Amniotic epithelial cell (primary cell): ENCODE measurements around the gene ABCC3.
A peak's percentile ranks its signal among the peaks of the same experiment; 100 is the strongest.

Source experiments
- DNase-seq: peaks from one replicate; pipeline ENCODE4 v3.0.0-alpha.2; 2010; ENCODE audit warnings: low read depth

Gene ABCC3

DNA sequence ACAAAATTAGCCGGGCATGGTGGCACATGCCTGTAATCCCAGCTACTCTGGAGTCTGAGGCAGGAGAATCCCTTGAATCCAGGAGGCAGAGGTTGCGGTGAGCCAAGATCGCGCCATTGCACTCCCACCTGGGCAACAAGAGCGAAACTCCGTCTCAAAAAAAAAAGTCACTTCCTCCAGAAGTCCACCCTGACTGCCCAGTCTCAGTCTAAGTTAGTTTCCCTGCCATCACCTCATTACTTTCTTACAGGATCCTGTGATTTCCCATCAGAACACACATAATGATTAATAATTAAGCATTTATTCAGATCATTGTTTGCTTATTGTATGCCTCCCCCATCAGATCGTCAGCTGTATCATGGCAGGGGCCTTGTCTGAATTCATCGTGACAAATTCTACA, 31.6 kb downstream of the ABCC3 start:
- no peak for DNase-seq

DNA sequence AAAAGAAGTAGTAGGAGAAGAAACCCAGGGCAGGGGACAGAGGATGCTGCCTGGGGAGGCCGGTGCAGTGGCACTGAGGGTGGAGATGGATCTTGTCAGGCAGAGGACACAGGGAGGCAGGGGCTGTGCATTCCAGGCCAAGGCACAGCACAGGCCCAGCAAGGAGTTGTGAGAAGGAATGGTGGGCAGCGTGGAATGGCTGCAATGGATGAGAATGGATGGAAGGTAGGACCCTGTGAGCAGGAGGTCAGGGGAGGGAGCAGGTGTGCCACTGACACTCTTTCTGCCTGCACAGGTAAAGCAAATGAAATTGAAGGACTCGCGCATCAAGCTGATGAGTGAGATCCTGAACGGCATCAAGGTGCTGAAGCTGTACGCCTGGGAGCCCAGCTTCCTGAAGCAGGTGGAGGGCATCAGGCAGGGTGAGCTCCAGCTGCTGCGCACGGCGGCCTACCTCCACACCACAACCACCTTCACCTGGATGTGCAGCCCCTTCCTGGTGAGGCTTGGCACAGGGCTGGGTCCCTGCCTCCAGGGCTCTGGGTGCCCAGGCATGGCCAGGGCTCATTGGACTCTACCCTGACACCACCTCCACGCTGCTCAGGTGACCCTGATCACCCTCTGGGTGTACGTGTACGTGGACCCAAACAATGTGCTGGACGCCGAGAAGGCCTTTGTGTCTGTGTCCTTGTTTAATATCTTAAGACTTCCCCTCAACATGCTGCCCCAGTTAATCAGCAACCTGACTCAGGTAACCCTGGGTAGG, 32.8 kb downstream of the ABCC3 start:
- no peak for DNase-seq

DNA sequence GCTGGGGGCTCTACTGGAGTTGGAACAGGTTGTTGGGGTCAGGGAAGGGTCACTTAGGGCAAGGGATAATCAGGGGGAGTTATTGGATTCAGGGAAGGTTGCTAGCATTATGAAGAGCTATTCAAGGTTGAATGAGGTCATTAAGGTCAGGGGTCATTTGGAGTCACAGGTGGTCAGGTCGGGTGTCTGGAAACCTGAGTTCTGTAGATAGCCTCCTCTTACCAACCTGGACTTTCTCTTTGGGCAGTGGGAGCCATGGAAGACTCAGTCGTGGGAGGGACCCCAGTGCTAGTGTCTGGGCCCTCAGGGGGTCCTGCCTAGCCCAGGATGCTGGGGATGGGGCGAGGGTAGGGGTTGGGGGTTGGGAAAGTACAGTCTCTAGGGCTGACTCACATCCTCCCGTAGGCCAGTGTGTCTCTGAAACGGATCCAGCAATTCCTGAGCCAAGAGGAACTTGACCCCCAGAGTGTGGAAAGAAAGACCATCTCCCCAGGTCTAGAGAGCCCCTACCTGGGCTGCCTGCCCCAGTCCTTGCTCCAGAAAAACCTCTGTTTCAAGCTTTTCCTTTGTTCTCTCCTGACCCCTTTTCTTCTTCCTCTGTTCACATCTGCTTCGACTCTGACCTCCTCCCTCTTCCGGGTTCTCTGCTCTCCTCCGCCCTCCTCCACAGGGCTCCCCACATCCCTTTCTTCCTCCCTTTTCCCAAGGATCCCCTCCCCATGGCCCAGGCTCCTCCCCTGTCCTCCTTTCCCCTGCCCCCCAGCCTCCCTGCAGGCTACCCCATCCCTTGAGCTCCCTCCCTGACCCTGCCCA, 33.5 kb downstream of the ABCC3 start:
- DNase-seq: peak; percentile 57

DNA sequence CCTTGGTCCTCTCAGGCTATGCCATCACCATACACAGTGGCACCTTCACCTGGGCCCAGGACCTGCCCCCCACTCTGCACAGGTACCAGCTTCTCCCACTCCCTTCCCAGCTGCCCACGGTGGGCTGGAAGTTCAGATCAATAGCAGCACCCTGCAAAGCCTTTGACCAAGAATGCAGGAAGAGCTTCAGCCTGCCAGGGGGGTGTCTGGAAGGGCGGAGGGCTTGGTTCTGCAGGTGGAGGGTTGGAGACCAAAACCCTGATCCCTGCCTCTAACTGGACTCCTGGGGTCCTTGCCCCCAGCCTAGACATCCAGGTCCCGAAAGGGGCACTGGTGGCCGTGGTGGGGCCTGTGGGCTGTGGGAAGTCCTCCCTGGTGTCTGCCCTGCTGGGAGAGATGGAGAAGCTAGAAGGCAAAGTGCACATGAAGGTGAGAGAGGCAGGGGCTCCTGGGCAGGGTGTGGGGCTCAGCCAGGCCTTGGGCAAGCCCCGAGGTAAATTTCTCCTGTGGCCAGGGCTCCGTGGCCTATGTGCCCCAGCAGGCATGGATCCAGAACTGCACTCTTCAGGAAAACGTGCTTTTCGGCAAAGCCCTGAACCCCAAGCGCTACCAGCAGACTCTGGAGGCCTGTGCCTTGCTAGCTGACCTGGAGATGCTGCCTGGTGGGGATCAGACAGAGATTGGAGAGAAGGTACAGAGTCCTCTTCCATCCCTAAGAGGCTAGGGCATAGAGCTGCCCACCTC, 34.3 kb downstream of the ABCC3 start:
- no peak for DNase-seq

DNA sequence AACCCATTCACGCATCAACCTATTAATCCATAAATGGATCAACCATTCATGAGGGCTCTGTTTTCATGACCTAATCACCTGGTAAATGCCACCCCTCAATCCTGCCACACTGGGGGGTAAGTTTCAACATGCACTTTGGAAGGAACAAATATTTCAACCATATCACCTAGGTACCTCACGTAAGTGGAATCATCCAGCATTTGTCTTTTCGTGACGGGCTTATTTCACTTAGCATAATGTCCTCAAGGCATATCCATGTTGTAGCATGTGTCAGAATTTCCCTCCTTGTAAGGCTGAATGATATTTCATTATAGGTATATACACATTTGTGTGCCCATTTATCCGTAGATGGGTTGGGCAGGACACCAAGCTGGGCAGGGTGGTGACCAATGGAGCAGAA, 37.4 kb downstream of the ABCC3 start:
- no peak for DNase-seq

DNA sequence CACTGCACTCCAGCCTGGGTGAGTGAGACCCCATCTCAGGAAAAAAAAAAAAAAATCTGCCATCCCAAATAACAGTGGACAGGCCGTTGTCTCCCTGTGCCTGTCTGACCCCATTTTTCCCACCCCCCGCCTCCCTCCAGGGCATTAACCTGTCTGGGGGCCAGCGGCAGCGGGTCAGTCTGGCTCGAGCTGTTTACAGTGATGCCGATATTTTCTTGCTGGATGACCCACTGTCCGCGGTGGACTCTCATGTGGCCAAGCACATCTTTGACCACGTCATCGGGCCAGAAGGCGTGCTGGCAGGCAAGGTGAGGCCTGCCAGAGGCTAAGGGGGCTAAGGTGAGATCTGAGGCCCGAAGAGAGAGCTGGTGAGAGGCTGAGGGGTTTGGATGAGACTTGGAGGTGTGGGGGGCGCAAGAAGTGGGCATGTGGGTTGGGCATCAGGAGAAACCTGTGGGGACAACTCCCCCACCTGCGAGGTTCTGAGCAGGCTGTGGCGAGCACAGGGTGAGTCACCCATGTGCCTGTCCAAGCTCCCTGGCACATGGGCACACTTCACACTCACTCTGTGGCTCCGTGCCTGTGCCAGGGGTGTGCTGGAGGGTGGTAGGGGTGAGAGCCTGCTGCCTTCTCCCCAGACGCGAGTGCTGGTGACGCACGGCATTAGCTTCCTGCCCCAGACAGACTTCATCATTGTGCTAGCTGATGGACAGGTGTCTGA, 38.3 kb downstream of the ABCC3 start:
- no peak for DNase-seq

DNA sequence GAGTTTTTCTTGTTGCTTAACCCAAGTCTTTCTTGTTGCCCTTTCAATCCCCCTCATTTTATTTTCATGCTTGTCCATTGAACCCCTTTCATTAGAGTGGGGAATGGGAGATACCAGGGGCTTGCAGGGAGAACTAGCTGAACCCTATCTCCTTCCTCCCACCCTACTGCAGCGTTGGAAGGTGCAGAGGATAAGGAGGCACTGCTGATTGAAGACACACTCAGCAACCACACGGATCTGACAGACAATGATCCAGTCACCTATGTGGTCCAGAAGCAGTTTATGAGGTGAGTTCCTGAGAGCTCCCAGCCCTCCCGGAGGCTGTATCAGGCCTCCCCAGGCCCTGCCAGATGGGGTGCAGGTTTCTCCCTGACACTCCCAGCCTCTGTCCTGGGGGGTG, 40.5 kb downstream of the ABCC3 start:
- no peak for DNase-seq

DNA sequence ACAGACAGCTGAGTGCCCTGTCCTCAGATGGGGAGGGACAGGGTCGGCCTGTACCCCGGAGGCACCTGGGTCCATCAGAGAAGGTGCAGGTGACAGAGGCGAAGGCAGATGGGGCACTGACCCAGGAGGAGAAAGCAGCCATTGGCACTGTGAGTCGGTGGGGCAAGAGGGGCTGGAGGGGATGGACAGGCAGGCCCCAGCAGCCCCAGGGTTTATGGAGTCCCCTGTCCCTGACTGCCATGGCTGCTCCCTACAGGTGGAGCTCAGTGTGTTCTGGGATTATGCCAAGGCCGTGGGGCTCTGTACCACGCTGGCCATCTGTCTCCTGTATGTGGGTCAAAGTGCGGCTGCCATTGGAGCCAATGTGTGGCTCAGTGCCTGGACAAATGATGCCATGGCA, 40.9 kb downstream of the ABCC3 start:
- DNase-seq: no peak

DNA sequence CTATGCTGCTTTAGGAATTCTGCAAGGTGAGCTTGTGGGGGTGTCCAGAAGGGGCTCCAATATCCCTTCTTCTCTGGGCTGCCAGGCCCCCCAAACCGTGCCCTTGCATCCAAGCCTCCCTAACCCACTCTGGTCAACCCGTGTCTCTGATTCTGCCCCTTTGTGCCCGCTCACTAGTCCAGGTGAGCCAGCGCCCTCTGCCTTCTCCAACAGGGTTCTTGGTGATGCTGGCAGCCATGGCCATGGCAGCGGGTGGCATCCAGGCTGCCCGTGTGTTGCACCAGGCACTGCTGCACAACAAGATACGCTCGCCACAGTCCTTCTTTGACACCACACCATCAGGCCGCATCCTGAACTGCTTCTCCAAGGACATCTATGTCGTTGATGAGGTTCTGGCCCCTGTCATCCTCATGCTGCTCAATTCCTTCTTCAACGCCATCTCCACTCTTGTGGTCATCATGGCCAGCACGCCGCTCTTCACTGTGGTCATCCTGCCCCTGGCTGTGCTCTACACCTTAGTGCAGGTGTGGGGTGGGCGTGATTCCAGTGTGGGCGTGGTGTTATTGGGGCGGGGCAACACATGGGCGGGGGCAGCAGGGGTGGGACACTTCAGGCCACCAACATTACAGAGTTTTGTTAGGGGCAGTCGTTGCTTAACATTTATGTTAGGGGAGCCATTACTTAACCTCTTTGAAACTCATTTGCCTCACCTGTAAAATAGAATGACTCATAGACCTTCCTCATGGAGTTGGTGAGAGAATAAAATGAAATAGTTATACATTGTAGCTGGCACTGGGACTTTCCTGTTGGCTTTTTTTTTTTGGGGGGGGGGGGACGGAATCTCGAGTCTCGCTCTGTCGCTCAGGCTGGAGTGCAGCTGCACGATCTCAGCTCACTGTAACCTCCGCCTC, 41.6 kb downstream of the ABCC3 start:
- no peak for DNase-seq

DNA sequence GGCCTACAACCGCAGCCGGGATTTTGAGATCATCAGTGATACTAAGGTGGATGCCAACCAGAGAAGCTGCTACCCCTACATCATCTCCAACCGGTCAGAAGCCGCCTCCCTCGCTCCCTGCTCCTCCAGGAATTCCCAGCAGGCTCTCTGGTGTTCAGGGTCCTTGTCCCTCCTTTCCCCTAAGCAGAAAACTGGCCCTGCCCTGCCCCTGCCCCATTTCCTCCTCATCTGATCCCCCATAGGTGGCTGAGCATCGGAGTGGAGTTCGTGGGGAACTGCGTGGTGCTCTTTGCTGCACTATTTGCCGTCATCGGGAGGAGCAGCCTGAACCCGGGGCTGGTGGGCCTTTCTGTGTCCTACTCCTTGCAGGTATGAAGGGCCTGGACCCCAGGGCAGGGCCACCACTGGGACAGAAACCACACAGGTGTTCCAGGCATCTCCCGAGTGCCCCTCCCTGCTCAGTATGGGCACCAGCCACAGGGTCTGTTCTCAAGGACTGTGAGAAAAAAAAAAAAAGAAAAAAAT, 43.2 kb downstream of the ABCC3 start:
- DNase-seq: no peak

DNA sequence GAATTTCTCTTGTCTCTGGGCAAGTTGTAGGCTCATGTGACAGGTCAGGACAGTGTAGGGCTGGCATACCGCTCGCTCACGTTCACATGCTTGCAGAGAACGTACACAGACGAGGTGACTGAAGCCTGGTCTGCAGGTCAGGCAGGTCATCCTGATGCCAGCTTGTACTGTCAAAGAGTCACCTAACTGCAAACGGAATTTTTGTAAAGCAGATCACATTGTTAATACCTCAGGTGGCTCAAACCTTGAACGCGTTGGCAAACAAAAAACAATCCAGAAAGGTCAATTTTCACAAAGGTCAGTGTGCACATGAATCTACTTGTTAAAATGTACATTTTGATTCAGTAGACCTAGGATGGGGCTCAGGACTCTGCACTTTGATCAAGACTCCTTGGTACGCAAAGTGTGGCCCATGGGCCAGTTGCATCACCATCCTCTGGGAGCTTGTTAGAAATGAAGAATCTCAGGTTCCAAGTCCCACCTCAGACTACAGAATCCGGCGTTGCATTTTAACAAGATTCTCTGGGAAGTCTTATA, 44.4 kb downstream of the ABCC3 start:
- DNase-seq: no peak

DNA sequence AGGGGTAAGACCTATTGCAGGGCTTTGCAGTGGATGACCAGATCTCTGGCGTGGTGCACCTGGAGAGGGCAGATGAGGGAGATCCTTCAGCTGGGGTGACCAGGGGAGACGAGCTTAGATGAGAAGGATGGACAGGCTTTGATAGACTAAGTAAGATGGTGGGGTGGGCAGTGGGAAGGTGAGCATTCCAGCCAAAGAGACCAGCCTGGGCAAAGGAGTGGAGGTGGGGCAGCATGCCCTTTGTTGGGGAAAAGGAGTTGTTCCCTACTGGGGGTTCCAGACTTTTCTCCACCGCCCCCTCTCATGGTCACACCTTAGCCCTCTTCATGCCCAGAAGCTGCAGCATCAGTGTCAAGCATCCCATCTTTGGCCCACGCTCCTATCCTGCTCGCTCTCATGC, 45.4 kb downstream of the ABCC3 start:
- DNase-seq: no peak

DNA sequence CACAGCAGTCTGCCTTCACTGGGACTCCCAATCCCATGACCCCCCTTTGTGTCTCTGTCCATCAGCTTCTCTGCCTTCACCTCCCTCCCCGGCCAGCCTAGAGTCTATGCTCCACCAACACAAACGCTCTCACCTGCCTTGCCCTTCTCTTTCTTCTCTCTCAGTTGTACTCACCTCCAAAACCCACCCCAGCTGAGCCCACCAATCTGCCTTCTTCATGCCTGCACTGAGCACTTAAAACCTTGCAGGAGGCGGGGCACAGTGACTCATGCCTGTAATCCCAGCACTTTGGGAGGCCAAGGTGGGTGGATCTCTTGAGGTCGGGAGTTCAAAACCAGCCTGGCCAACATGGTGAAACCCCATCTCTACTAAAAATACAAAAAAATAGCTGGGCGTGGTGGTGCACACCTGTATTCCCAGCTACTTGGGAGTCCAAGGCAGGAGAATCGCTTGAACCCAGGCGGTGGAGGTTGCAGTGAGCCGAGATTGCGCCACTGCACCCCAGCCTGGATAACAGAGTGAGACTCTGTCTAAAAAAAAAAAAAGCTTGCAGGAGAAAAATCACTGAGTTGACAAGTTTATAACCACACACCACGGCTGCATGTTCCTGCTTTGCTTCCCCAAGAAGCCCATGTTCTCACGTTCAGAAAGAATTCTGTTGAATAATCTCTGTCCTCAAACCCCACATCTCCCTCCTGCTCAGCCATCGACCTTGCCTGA, 46.0 kb downstream of the ABCC3 start:
- DNase-seq: peak; percentile 27

DNA sequence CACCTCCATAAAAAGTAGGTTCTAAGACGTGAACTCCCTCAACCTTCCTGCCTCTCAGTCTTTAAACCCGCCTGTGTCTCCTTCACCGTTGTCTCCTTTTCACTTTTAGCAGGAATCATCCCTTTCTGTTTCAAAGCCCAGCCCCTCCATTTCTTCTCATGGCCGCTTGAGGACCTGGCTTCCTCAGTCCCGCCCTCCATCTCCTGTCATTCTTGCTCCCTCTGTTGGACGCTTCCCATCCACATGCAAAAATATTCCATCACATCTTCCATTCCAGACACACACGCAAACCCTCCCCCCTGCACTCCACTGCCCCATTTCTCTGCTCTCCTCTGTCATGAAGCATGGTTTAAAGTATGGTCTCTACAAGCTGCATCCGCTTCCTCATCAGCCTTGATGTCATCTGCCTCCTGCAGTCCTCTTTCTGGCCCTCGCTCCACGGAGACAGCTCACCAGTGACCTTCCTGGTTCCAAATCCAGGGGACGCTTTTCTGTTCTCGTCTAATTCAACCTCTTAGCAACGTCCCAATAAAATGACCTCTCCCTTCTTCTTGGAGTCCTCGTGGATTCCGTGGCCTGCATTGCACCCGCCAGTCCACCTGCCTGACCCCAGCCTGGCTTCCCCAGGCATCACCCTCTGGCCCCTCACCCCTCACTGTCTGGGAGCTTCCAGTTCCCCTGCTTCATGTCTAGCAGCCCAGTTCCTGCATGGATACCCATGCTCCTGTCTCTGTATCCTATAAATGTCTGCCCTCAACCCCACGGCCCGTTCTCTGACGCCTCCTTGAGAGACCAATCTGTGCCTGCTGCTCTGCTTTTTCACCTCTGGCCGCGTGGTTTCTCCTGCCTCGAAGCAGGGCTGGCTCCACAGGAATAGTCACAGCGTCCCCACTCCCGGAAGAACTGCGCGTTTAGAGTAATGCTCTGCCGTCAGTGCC, 46.9 kb downstream of the ABCC3 start:
- DNase-seq: peak; percentile 79

DNA sequence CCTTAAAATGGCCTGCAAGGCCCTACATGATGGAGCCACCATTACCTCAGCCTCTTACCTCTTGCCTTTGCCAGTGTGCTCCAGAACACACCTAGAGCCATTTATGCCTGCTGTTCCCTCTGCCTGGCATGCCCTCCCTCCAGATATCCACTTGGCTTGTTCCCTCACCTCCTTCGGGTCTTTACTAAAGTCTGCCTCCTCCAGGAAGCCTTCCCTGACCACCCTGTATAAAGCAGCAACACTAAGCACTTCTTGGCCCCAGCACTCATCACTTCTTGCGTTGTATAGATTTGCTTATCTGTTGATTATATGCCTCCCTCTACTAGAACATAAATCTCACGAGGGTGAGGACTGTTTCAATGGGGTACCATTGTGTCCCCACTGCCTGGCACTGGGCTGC, 47.8 kb downstream of the ABCC3 start:
- no peak for DNase-seq

DNA sequence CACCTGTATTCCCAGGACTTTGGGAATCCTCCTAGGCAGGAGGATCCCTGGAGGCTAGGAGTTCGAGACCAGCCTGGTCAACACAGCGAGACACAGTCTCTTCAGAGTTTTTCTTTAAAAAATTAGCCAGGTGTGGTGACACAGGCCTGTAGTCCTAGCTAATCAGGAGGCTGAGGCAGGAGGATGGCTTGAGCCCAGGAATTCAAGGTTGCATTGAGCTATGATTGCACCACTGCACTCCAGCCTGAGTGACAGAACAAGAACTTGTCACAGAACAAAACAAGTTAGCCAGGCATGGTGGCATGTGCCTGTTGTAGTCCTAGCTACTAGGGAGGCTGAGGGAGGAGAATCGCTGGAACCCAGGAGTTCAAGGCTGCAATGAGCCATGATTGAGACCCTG, 48.3 kb downstream of the ABCC3 start:
- no peak for DNase-seq

DNA sequence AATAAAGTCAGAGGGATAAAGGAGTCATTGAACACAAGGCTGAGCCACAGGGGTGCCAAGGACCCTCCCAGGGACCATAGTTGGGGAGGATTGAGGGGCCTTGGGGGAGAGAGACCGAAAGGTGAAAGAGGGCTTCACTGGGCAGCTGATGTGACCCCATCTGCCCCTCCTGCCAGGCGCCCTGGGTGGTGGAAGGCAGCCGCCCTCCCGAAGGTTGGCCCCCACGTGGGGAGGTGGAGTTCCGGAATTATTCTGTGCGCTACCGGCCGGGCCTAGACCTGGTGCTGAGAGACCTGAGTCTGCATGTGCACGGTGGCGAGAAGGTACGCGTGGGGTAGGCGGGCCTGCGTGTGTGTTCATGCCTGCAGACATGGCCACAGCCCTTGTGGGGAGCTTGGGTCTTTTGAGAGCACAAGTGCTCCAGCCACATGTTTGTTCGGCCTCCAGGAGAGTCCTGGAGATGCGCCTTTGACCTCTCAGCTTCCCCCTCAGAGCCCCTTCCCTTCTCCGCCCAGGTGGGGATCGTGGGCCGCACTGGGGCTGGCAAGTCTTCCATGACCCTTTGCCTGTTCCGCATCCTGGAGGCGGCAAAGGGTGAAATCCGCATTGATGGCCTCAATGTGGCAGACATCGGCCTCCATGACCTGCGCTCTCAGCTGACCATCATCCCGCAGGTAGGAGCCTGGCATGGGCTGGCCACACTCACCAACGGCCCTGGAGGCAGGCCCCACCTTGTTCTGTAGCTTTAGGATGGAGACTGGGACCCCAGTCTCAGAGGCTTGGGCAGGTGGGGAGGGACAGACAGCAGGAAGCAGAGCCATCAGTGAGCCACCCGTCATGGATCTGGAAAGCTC, 49.0 kb downstream of the ABCC3 start:
- no peak for DNase-seq

DNA sequence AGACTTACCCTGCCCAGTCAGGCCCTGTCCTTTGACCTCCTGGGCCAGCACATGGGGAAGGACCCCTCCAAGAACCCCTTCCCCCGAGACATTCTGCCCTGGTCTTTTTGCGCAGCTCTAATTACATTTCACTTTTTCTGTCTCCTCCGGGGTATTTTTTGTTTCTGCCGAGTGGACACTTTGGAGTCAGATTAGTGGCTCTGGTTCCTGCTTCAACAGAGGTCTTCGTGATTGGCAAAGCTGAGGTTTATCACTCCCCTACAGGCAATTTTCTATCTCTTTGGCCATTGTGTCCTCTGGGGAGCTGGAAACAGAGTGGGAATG, 49.6 kb downstream of the ABCC3 start:
- no peak for DNase-seq
